B cell (primary cell): ENCODE measurements around the gene MED15. TPM values are rescaled to one million over a fixed set of nuclear protein-coding genes. Genes with fewer than 3 reads are reported as not detected.

Experiments used
- ATAC-seq: fragments of 200-7000 bp; cut with Tn5 transposase; one replicate; pipeline ENCODE4 v1.10.0; 2021; ENCODE audit warnings: low read depth, mild to moderate bottlenecking, moderate number of reproducible peaks, moderate library complexity
- CTCF ChIA-PET: fragments of 350-600 bp; sonication (Branson Sonifier 250); formaldehyde crosslinking; loops from one replicate; lab custom pipeline; 2021; ENCODE audit warnings: antibody characterized with exemption, inconsistent platforms; lab: Charles Lee
- POLR2A ChIA-PET: fragments of 350-600 bp; sonication (Branson Sonifier 250); formaldehyde crosslinking; loops from one replicate; lab custom pipeline; 2021; ENCODE audit warnings: antibody characterized with exemption; lab: Charles Lee
- DNase-seq: peaks from one replicate; pipeline ENCODE4 v3.0.0; 2013
- H2AFZ ChIP-seq: 2 replicates; pipeline ENCODE4 v1.6.1; 2012; ENCODE audit warnings: mild to moderate bottlenecking, low read depth, low read length; ENCODE audit not compliant: insufficient read depth, poor library complexity, severe bottlenecking
- H3K27ac ChIP-seq, 2 donors: 1 replicate in 1 of 2; 2 replicates in 1 of 2; pipeline ENCODE4 v1.5.1; 2012 to 2013; ENCODE audit warnings: low read length in 2 of 2, mild to moderate bottlenecking in 2 of 2, moderate library complexity in 1 of 2
- H3K27me3 ChIP-seq, 4 experiments: fragments of 200-600 bp in 1 of 4; sonication (generic) in 1 of 4; replicated peaks in 1 of 4; 1 replicate in 2 of 4; 2 replicates in 2 of 4; pipeline versions ENCODE4 v1.6.1 to v1.7.0; 2013 to 2016; ENCODE audit warnings: low read length in 3 of 4, mild to moderate bottlenecking in 2 of 4, mixed read lengths in 1 of 4, moderate library complexity in 1 of 4; ENCODE audit not compliant: insufficient read depth in 4 of 4, control insufficient read depth in 3 of 4; ENCODE audit errors: control extremely low read depth in 1 of 4
- H3K36me3 ChIP-seq, 2 experiments: replicated peaks in 1 of 2; 1 replicate in 1 of 2; 2 replicates in 1 of 2; pipeline versions ENCODE4 v1.6.1 to v1.7.1; 2013; ENCODE audit warnings: low read length in 1 of 2; ENCODE audit not compliant: insufficient read depth in 2 of 2, control insufficient read depth in 1 of 2; ENCODE audit errors: control extremely low read depth in 1 of 2, extremely low read depth in 1 of 2
- H3K4me1 ChIP-seq, 2 donors: fragments of 200-600 bp in 1 of 2; sonication (generic) in 1 of 2; 1 replicate in 1 of 2; 2 replicates in 1 of 2; pipeline versions ENCODE4 v1.5.1 to v1.6.1; 2013 to 2017; ENCODE audit warnings: low read length in 2 of 2; ENCODE audit not compliant: control insufficient read depth in 2 of 2, insufficient read depth in 2 of 2
- H3K4me2 ChIP-seq: replicated peaks from 2 replicates; pipeline ENCODE3; 2012; ENCODE audit warnings: mild to moderate bottlenecking, low read depth, low read length; ENCODE audit not compliant: poor library complexity, severe bottlenecking
- H3K4me3 ChIP-seq, 5 experiments: fragments of 200-600 bp in 1 of 5; sonication (generic) in 1 of 5; 1 replicate in 3 of 5; 2 replicates in 2 of 5; pipeline versions ENCODE4 v1.5.1 to v1.7.0; 2011 to 2016; ENCODE audit warnings: low read length in 4 of 5, mild to moderate bottlenecking in 4 of 5, low read depth in 2 of 5, control low read depth in 1 of 5, moderate library complexity in 1 of 5; ENCODE audit not compliant: insufficient read depth in 1 of 5; ENCODE audit errors: control extremely low read depth in 1 of 5, extremely low read depth in 1 of 5
- H3K79me2 ChIP-seq: fragments of 200-600 bp; sonication (generic); one replicate; pipeline ENCODE4 v1.6.0; 2016; ENCODE audit warnings: low read length; ENCODE audit not compliant: control insufficient read depth, insufficient read depth
- H3K9ac ChIP-seq: fragments of 200-600 bp; sonication (generic); 2 replicates; pipeline ENCODE4 v1.6.1; 2017; ENCODE audit warnings: mild to moderate bottlenecking, low read length, moderate library complexity
- H3K9me3 ChIP-seq, 3 donors: one replicate each; pipeline versions ENCODE4 v1.6.1 to v1.7.1; 2013; ENCODE audit warnings: low read length in 2 of 3; ENCODE audit not compliant: control insufficient read depth in 2 of 3, insufficient read depth in 1 of 3; ENCODE audit errors: control extremely low read depth in 1 of 3
- H4K20me1 ChIP-seq: 2 replicates; pipeline ENCODE4 v1.6.0; 2012; ENCODE audit warnings: mild to moderate bottlenecking, low read length; ENCODE audit not compliant: insufficient read depth, control insufficient read depth, poor library complexity, severe bottlenecking
- H3K27ac Mint-ChIP-seq: one replicate; pipeline ENCODE4 v1.8.0; 2021; ENCODE audit warnings: mixed read lengths
- H3K27me3 Mint-ChIP-seq: one replicate; pipeline ENCODE4 v1.8.0; 2021; ENCODE audit warnings: mixed read lengths
- H3K4me1 Mint-ChIP-seq: one replicate; pipeline ENCODE4 v1.8.0; 2021; ENCODE audit warnings: mixed read lengths
- H3K4me3 Mint-ChIP-seq: one replicate; pipeline ENCODE4 v1.8.0; 2021; ENCODE audit warnings: mixed read lengths
- H3K9me3 Mint-ChIP-seq: one replicate; pipeline ENCODE4 v1.8.0; 2022; ENCODE audit warnings: mixed read lengths; ENCODE audit not compliant: insufficient read depth
- CTCF ChIP-seq: fragments of 200-600 bp; IDR thresholded peaks from one replicate; pipeline ENCODE4 v1.8.0; 2022; ENCODE audit warnings: antibody characterized with exemption, mild to moderate bottlenecking
- EZH2 ChIP-seq: IDR thresholded peaks from 2 replicates; pipeline ENCODE4 v1.6.1; 2012; ENCODE audit warnings: borderline replicate concordance, low read depth, mild to moderate bottlenecking, moderate library complexity, low read length; ENCODE audit not compliant: insufficient read depth, poor library complexity, severe bottlenecking
- WGBS: methylation state at CpG from one replicate; pipeline ENCODE4 v1.1.5; 2013; ENCODE audit warnings: missing lambda C conversion rate; ENCODE audit not compliant: insufficient coverage; 5-methylcytosine and 5-hydroxymethylcytosine counted together
- intact Hi-C: fragments of 100-400 bp; cut with micrococcal nuclease; formaldehyde crosslinking; loops from one replicate; pipeline ENCODE4 v1.10.0; 2022
- polyA plus RNA-seq: library from polyadenylated mRNA; depleted of rRNA; stranded (reverse); fragments of >200 nt; gene quantifications from 2 replicates; pipeline ENCODE4 v1.2.3, GENCODE V29; 2012
- total RNA-seq, 2 donors: library from RNA; stranded (reverse); fragments of 120-200 nt in 1 of 2; gene quantifications; 1 replicate in 1 of 2; 2 replicates in 1 of 2; pipeline versions ENCODE4 v1.2.3 to v1.2.4, GENCODE V29; 2013 to 2022

Gene MED15
- total and polyA plus RNA-seq, 2 donors (not counting 1 experiment from before 2014, with no cell fraction given) = 109 to 134 TPM

GRCh38 chr22:20495861-20496681 lies 11.3 kb upstream of the MED15 start:
- under 1% methylated on average over 54 of the region's 54 CpGs for WGBS
- POLR2A ChIA-PET = interaction anchor here (0.7 to 2.0 kb wide), 3 partner anchors 12 to 506 kb away, joined by 4 to 13 read pairs (median 6); partner anchors contain the start of genes MED15 and THAP7
- TF ChIP-seq EZH2 = no peak
- peak; percentile 91 for TF ChIP-seq CTCF

GRCh38 chr22:20497426-20497825 lies 10.0 kb upstream of the MED15 start:
- no peak overlapping the region for H3K27ac ChIP-seq
- no peaks in the 10 kb centered on the region for H3K36me3 ChIP-seq
- no peak overlapping the region for H3K4me2 ChIP-seq
- no peak overlapping the region for H2AFZ ChIP-seq
- DNase-seq (peak; percentile 24), ATAC-seq (no peak)
- peaks cover 36% of the 10 kb centered on the region for H3K79me2 ChIP-seq
- intact Hi-C loops = no loop called here
- H3K27me3 Mint-ChIP-seq = no peaks in the 10 kb centered on the region
- no peak for TF ChIP-seq CTCF
- TF ChIP-seq EZH2 = no peak
- no peaks in the 10 kb centered on the region for H3K27me3 ChIP-seq
- no peak overlapping the region for H3K4me3 Mint-ChIP-seq
- POLR2A ChIA-PET = no interaction called here
- H3K9me3 Mint-ChIP-seq = no peaks in the 10 kb centered on the region
- peaks cover 16% of the 10 kb centered on the region for H3K4me1 Mint-ChIP-seq
- H3K4me1 ChIP-seq = peaks cover 10 to 23% of the 10 kb centered on the region in 2 donors
- H3K9me3 ChIP-seq = no peaks in the 10 kb centered on the region
- peak overlapping the region; percentile 32 for H3K27ac Mint-ChIP-seq
- peaks cover 10% of the 10 kb centered on the region for H4K20me1 ChIP-seq
- H3K9ac ChIP-seq = no peak overlapping the region
- CTCF ChIA-PET = interaction anchor here (1.3 to 1.6 kb wide), 3 partner anchors 33 to 79 kb away, joined by 3 to 10 read pairs (median 5); no protein-coding TSS in a partner anchor
- WGBS = 100% methylated on average over 3 of the region's 3 CpGs
- no peak overlapping the region for H3K4me3 ChIP-seq

More at GRCh38 chr22:20495861-20496681, 11.3 kb upstream of the MED15 start:
- peak overlapping the region; percentile 95 for H3K27ac Mint-ChIP-seq
- Histone ChIP-seq H3K27ac (peak overlapping the region; percentile 96 to 98), H4K20me1 (peaks cover 21% of the 10 kb centered on the region), H3K27me3 (no peaks in the 10 kb centered on the region), H3K36me3 (no peaks in the 10 kb centered on the region), H3K9ac (peak overlapping the region; percentile 85), H3K9me3 (no peaks in the 10 kb centered on the region), H3K4me1 (peaks cover 10 to 23% of the 10 kb centered on the region in 2 donors), H3K4me2 (peak overlapping the region; percentile 98), H3K79me2 (peaks cover 45% of the 10 kb centered on the region), H2AFZ (peak overlapping the region; percentile 94), H3K4me3 (peak overlapping the region; percentile 75 to 85 (median 76))
- intact Hi-C loops = loop anchor here (1.0 kb wide), 5 partner anchors 11 to 379 kb away; partner anchors contain the start of genes MED15 and TRMT2A
- peak; percentile 96 for ATAC-seq
- no peaks in the 10 kb centered on the region for H3K9me3 Mint-ChIP-seq
- H3K4me3 Mint-ChIP-seq = peak overlapping the region; percentile 97
- CTCF ChIA-PET = interaction anchor here (0.7 to 1.3 kb wide), 4 partner anchors 32 to 78 kb away, joined by 3 to 12 read pairs (median 7); no protein-coding TSS in a partner anchor
- peaks cover 26% of the 10 kb centered on the region for H3K4me1 Mint-ChIP-seq
- DNase-seq = peak; percentile 96
- no peaks in the 10 kb centered on the region for H3K27me3 Mint-ChIP-seq
